Measurements from ENCODE around the gene ARL5A.
A peak's percentile ranks its signal among the peaks of the same experiment; 100 is the strongest.
"Not testable (repeated sequence)": the region's sequence is repeated elsewhere in the genome, so short reads cannot be mapped to it uniquely, and the experiment has no call there.

ARL5A gene

GRCh38 chr2:151796774-151797173 is 31.4 kb downstream of the ARL5A start:
- Histone ChIP-seq H3K9me3 (ENCODE audit: insufficient read depth, low read length) (no peaks in the 10 kb centered on the region), H3K4me3 (ENCODE audit: insufficient read length, low read depth) (no peak overlapping the region), H3K27me3 (ENCODE audit: insufficient read depth, insufficient read length) (no peaks in the 10 kb centered on the region), H3K4me1 (ENCODE audit: insufficient read depth, insufficient read length) (no peaks in the 10 kb centered on the region), H3K9ac (ENCODE audit: insufficient read length, low read depth) (no peak overlapping the region), H3K36me3 (ENCODE audit: insufficient read depth, insufficient read length, low read length) (peaks cover 20% of the 10 kb centered on the region)
- TF ChIP-seq ZNF274 (IDR thresholded peaks at IDR 0.05; ENCODE audit: low read depth, low read length), result no peak
- TF ChIP-seq YY1 (IDR thresholded peaks at IDR 0.05; ENCODE audit: insufficient read depth, insufficient read length), result no peak
- TF ChIP-seq SUZ12 (IDR thresholded peaks at IDR 0.05; ENCODE audit: extremely low read depth, insufficient read depth, insufficient read length), result no peak
- no peak for DNase-seq (ENCODE audit: low read depth, low spot score)

- TF ChIP-seq YY1 (IDR thresholded peaks at IDR 0.05; ENCODE audit: insufficient read depth, insufficient read length) (no peak), SUZ12 (IDR thresholded peaks at IDR 0.05; ENCODE audit: extremely low read depth, insufficient read depth, insufficient read length) (no peak), ZNF274 (IDR thresholded peaks at IDR 0.05; ENCODE audit: low read depth, low read length) (no peak)
- H3K36me3 ChIP-seq (ENCODE audit: insufficient read depth, insufficient read length, low read length), result peaks cover 12% of the 10 kb centered on the region
- H3K9ac ChIP-seq (ENCODE audit: insufficient read length, low read depth), result no peak overlapping the region
- no peaks in the 10 kb centered on the region for H3K4me1 ChIP-seq (ENCODE audit: insufficient read depth, insufficient read length)
- no peaks in the 10 kb centered on the region for H3K9me3 ChIP-seq (ENCODE audit: insufficient read depth, low read length)
- no peak overlapping the region for H3K4me3 ChIP-seq (ENCODE audit: insufficient read length, low read depth)
- DNase-seq (ENCODE audit: low read depth, low spot score), result no peak
- no peaks in the 10 kb centered on the region for H3K27me3 ChIP-seq (ENCODE audit: insufficient read depth, insufficient read length)
These were observed 32.5 kb downstream of the ARL5A start for GRCh38 chr2:151795646-151796240.

GRCh38 chr2:151794422-151794821 is 33.8 kb downstream of the ARL5A start:
- not testable (repeated sequence) for H3K36me3 ChIP-seq (ENCODE audit: insufficient read depth, insufficient read length, low read length); H3K4me1 ChIP-seq (ENCODE audit: insufficient read depth, insufficient read length); H3K9me3 ChIP-seq (ENCODE audit: insufficient read depth, low read length); H3K27me3 ChIP-seq (ENCODE audit: insufficient read depth, insufficient read length); H3K9ac ChIP-seq (ENCODE audit: insufficient read length, low read depth); H3K4me3 ChIP-seq (ENCODE audit: insufficient read length, low read depth); DNase-seq (ENCODE audit: low read depth, low spot score)

- Histone ChIP-seq H3K36me3 (ENCODE audit: insufficient read depth, insufficient read length, low read length) (peaks cover 6% of the 10 kb centered on the region), H3K27me3 (ENCODE audit: insufficient read depth, insufficient read length) (no peaks in the 10 kb centered on the region), H3K4me1 (ENCODE audit: insufficient read depth, insufficient read length) (no peaks in the 10 kb centered on the region), H3K9me3 (ENCODE audit: insufficient read depth, low read length) (no peaks in the 10 kb centered on the region), H3K9ac (ENCODE audit: insufficient read length, low read depth) (no peak overlapping the region), H3K4me3 (ENCODE audit: insufficient read length, low read depth) (no peak overlapping the region)
- TF ChIP-seq ZNF274 (IDR thresholded peaks at IDR 0.05; ENCODE audit: low read depth, low read length), result no peak
- no peak for TF ChIP-seq YY1 (IDR thresholded peaks at IDR 0.05; ENCODE audit: insufficient read depth, insufficient read length)
- TF ChIP-seq SUZ12 (IDR thresholded peaks at IDR 0.05; ENCODE audit: extremely low read depth, insufficient read depth, insufficient read length), result no peak
- DNase-seq (ENCODE audit: low read depth, low spot score), result no peak
These were observed 35.1 kb downstream of the ARL5A start for GRCh38 chr2:151793123-151793522.

- Histone ChIP-seq H3K9ac (ENCODE audit: insufficient read length, low read depth) (no peak overlapping the region), H3K4me3 (ENCODE audit: insufficient read length, low read depth) (no peak overlapping the region), H3K9me3 (ENCODE audit: insufficient read depth, low read length) (no peaks in the 10 kb centered on the region), H3K36me3 (ENCODE audit: insufficient read depth, insufficient read length, low read length) (peaks cover 6% of the 10 kb centered on the region), H3K27me3 (ENCODE audit: insufficient read depth, insufficient read length) (no peaks in the 10 kb centered on the region), H3K4me1 (ENCODE audit: insufficient read depth, insufficient read length) (no peaks in the 10 kb centered on the region)
- DNase-seq (ENCODE audit: low read depth, low spot score), result peak; percentile 15
- TF ChIP-seq ZNF274 (IDR thresholded peaks at IDR 0.05; ENCODE audit: low read depth, low read length) (no peak), SUZ12 (IDR thresholded peaks at IDR 0.05; ENCODE audit: extremely low read depth, insufficient read depth, insufficient read length) (no peak), YY1 (IDR thresholded peaks at IDR 0.05; ENCODE audit: insufficient read depth, insufficient read length) (no peak)
These were observed 35.6 kb downstream of the ARL5A start for GRCh38 chr2:151792589-151792988.

- Histone ChIP-seq H3K36me3 (ENCODE audit: insufficient read depth, insufficient read length, low read length) (peaks cover 6% of the 10 kb centered on the region), H3K4me3 (ENCODE audit: insufficient read length, low read depth) (no peak overlapping the region), H3K4me1 (ENCODE audit: insufficient read depth, insufficient read length) (no peaks in the 10 kb centered on the region), H3K27me3 (ENCODE audit: insufficient read depth, insufficient read length) (no peaks in the 10 kb centered on the region), H3K9me3 (ENCODE audit: insufficient read depth, low read length) (no peaks in the 10 kb centered on the region), H3K9ac (ENCODE audit: insufficient read length, low read depth) (no peak overlapping the region)
- no peak for TF ChIP-seq ZNF274 (IDR thresholded peaks at IDR 0.05; ENCODE audit: low read depth, low read length)
- no peak for TF ChIP-seq YY1 (IDR thresholded peaks at IDR 0.05; ENCODE audit: insufficient read depth, insufficient read length)
- no peak for TF ChIP-seq SUZ12 (IDR thresholded peaks at IDR 0.05; ENCODE audit: extremely low read depth, insufficient read depth, insufficient read length)
- no peak for DNase-seq (ENCODE audit: low read depth, low spot score)
These were observed 36.7 kb downstream of the ARL5A start for GRCh38 chr2:151791545-151791944.

GRCh38 chr2:151790689-151791088 is 37.5 kb downstream of the ARL5A start:
- H3K9ac ChIP-seq (ENCODE audit: insufficient read length, low read depth), result no peak overlapping the region
- H3K9me3 ChIP-seq (ENCODE audit: insufficient read depth, low read length), result no peaks in the 10 kb centered on the region
- no peaks in the 10 kb centered on the region for H3K27me3 ChIP-seq (ENCODE audit: insufficient read depth, insufficient read length)
- no peak overlapping the region for H3K4me3 ChIP-seq (ENCODE audit: insufficient read length, low read depth)
- DNase-seq (ENCODE audit: low read depth, low spot score), result no peak
- peaks cover 4% of the 10 kb centered on the region for H3K36me3 ChIP-seq (ENCODE audit: insufficient read depth, insufficient read length, low read length)
- TF ChIP-seq SUZ12 (IDR thresholded peaks at IDR 0.05; ENCODE audit: extremely low read depth, insufficient read depth, insufficient read length) (no peak), ZNF274 (IDR thresholded peaks at IDR 0.05; ENCODE audit: low read depth, low read length) (no peak), YY1 (IDR thresholded peaks at IDR 0.05; ENCODE audit: insufficient read depth, insufficient read length) (no peak)
- H3K4me1 ChIP-seq (ENCODE audit: insufficient read depth, insufficient read length), result no peaks in the 10 kb centered on the region
